GM10266 (cell line): ENCODE data around the gene PIK3R6.
A peak's percentile ranks its signal among the peaks of the same experiment; 100 is the strongest.

Source experiments
- DNase-seq: peaks from one replicate; pipeline ENCODE4 v3.0.0; 2012; ENCODE audit errors: extremely low spot score
- TF ChIP-seq, protein P1 (sequence below): IDR thresholded peaks from 2 replicates; pipeline ENCODE4 v1.5.1; 2012; ENCODE audit warnings: mild to moderate bottlenecking, low read depth; ENCODE audit not compliant: control insufficient read depth, insufficient read depth; ENCODE audit errors: missing control alignments

Gene PIK3R6

DNA sequence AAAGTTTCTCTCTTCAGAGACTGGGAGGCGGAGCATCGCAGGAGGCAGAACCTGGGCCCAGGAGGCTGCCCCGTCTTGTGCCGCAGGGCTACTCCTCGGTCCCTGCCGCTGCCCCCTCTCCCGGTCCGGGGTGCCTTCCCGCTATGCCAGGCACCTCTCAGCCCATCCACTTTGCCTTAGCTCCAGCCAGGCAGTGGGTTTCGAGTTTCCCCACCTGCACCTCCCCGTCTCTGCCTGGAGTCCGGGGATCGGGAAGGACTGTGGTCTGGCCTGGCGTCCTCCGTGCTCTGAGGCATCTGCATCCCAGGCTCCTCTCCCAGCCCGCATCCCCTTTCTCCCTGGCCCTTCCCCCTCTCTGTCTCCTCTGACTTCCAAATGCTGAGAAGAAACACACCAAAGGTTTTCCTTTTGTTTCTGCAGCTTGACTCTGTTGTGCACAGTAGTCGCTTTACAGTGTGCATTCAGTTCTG lies 26.8 kb upstream of the PIK3R6 start:
- TF ChIP-seq, protein P1, sequence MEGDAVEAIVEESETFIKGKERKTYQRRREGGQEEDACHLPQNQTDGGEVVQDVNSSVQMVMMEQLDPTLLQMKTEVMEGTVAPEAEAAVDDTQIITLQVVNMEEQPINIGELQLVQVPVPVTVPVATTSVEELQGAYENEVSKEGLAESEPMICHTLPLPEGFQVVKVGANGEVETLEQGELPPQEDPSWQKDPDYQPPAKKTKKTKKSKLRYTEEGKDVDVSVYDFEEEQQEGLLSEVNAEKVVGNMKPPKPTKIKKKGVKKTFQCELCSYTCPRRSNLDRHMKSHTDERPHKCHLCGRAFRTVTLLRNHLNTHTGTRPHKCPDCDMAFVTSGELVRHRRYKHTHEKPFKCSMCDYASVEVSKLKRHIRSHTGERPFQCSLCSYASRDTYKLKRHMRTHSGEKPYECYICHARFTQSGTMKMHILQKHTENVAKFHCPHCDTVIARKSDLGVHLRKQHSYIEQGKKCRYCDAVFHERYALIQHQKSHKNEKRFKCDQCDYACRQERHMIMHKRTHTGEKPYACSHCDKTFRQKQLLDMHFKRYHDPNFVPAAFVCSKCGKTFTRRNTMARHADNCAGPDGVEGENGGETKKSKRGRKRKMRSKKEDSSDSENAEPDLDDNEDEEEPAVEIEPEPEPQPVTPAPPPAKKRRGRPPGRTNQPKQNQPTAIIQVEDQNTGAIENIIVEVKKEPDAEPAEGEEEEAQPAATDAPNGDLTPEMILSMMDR: no peak
- no peak for DNase-seq

DNA sequence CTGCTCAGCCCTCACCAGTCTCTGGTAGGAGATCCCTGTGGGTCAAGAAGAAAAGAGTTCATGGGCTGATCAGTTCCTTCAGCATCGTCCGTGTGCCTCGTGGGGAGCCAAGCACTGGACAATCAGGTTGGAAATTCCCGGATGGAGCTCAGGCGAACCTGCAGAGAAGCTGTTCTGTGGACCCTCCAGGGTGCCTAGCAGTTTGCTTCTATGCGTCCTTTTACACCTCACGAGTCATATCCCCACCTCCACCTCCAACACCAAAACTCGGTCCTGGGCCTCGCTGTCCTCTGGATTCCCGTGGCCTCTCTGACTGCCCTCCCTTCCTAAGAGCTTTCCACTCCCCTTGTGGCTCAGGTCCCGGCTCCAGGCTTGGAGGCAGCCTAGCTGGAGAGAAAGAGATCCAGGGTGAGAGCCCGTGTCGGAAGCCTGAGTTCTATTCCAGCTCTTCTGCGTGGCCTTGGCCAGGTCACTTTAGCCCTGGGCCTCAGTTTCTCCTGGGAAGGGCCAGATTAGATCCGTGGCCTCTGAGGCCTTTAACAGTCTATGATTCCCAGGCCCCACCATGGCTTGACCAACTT lies 26.2 kb upstream of the PIK3R6 start:
- TF ChIP-seq, protein P1: no peak
- no peak for DNase-seq

DNA sequence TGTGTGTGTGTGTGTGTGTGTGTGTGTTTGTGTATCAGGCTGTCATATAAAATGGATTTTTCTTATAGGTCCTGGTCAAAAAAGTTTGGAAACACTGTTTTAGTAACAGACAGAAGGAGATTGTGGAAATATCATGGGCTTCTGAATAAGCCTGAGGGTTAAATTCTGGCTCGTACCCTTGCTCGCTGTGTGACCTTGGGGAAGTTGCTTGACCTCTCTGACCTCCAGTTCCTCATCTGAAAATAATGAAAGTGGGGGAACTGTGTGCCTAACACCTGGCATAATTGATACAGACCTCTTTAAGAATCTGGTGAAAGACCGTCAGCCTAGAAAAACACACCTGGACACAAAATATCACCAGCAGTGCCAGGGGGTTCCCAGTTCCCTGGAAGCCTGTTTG lies 25.6 kb upstream of the PIK3R6 start:
- no peak for DNase-seq
- TF ChIP-seq, protein P1: no peak

DNA sequence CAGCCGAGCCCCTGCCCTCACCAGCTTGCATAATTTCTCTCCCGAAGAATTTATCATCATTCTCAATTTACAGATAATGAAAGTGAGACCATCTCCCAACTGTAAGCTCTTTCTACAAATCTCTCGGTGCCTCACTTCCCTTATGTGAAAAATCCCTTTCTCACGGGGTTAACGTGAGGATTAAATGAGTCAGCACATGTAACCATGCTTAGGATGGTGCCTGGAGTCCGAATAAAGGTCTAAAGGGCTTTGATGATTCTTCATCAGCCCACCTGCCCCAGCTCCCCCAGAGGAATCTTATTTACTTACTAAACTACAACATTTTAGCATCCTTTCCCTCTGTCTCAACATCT lies 24.8 kb upstream of the PIK3R6 start:
- DNase-seq: peak; percentile 75

DNA sequence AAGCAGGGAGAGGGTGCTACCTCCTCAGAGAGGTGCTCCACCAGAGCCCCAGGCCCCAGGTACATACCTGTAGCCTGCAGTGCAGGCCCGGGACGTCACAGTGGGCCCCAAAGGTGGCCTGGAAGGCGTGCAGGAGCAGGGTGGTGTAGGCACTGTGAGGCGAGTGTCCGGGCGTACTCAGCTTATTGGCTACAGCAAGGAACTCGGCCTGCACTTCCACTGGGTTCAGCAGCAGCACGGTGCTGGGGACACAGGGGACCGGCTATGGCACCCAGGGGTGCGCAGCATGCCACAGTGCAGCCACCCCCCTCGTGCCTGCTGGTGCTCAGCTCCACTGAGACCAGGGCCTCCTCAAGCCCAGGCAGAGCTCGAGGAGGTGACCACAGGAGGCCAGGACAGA lies 23.2 kb upstream of the PIK3R6 start:
- DNase-seq: no peak
- TF ChIP-seq, protein P1: no peak

More for the DNA sequence above, 24.8 kb upstream of the PIK3R6 start:
- TF ChIP-seq, protein P1: no peak

DNA sequence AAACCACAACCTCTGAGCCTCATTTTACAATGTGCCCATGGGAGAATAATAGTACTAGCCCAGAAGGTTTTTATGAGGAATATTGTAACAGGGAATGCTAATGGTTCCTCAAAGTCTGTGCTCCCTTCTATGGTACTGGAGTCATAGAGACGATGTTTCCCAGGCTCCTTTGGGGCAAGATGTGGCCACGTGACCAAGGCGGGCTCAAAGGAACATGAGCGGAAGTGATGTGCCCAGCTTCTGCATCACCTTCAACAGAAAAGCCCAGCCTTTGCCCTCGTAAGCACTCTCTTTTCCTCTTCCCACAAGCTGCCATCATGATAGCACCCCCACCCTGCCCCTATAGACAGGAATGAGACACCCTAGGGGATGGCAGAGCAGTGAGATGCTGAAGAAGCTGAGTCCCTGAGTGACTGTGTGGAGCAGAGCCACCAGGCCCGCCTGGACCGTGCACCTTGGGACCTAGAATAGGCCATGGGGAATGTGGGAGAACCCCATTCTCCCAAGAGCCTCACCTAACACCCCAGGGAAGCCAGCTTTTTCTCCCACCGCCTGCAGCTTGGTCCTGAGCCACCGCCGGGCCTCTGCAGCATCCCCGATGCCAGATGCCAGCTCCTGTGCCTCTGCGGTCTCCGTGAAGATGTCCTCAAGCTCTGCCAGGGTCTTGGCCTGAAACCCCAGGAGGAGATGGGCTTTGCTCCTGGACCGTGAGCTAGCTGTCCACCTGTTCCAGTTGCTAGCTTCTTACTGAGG lies 22.2 kb upstream of the PIK3R6 start:
- no peak for DNase-seq
- TF ChIP-seq, protein P1: no peak

DNA sequence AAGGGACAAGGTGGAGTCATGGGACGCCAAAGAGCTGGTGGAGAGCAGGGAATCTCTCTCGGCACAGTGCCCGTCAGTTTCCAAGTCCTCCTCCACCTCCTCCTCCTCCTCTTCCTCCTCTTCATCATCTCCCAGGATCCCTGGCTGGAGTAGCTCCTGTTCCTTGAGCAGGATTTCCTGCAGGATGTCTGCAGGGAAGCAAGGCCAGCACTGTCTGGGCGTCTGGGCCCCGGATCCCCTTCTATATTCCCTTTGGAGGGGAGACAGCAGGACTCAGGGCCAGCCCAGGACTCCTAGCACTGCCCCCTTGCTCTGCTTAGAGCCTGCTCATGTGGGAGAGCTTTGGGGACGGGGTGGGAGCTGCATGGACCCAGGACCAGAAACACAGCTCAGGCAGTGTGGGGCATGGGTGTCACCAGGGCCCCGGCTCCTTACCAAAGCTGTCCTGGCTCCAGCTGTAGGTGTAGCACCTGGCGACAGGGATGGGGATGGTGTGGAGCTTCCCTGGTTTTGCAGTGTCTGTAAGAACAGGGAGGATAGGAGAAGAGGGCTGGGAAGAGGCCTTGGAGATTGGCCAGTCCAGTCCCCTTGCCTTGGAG lies 21.3 kb upstream of the PIK3R6 start:
- TF ChIP-seq, protein P1: no peak

More for the DNA sequence above, 21.3 kb upstream of the PIK3R6 start:
- DNase-seq: no peak
